HEK293 (cell line): ENCODE measurements around the gene SLC16A4.

Source experiments
- CTCF ChIA-PET: fragments of 350-600 bp; formaldehyde crosslinking; extraction: SDS; loops from one replicate; lab custom pipeline; 2021; ENCODE audit warnings: antibody characterized with exemption; lab: Yijun Ruan, JAX
- POLR2A ChIA-PET: fragments of 300-600 bp; formaldehyde crosslinking; extraction: SDS; loops from one replicate; lab custom pipeline; 2020; ENCODE audit warnings: antibody characterized with exemption, inconsistent platforms; lab: Yijun Ruan, JAX
- H3K27ac ChIP-seq: fragments of 200-500 bp; sonication (Bioruptor generic); 2 replicates; pipeline ENCODE4 v1.5.1; 2014; ENCODE audit warnings: low read depth, low read length, control low read depth, inconsistent platforms; ENCODE audit errors: extremely low read depth
- H3K36me3 ChIP-seq, 2 experiments: fragments of 200-500 bp in 1 of 2; sonication (Bioruptor generic) in 1 of 2; 1 replicate in 1 of 2; 2 replicates in 1 of 2; pipeline ENCODE4 v1.5.1; 2014 to 2017; ENCODE audit warnings: inconsistent platforms in 2 of 2, low read length in 2 of 2; ENCODE audit not compliant: control insufficient read depth in 2 of 2, insufficient read depth in 1 of 2
- H3K4me1 ChIP-seq: fragments of 200-500 bp; sonication (Bioruptor generic); 2 replicates; pipeline ENCODE4 v1.5.1; 2014; ENCODE audit warnings: mild to moderate bottlenecking, low read length, inconsistent platforms; ENCODE audit not compliant: control insufficient read depth, insufficient read depth
- H3K4me3 ChIP-seq: 2 replicates; pipeline ENCODE4 v1.5.1; 2011; ENCODE audit warnings: low read depth, mild to moderate bottlenecking, control low read depth, low read length, moderate library complexity
- H3K9me3 ChIP-seq: fragments of 200-500 bp; sonication (Bioruptor generic); 2 replicates; pipeline ENCODE4 v1.5.1; 2014; ENCODE audit warnings: low read depth, low read length, inconsistent platforms; ENCODE audit not compliant: control insufficient read depth, insufficient read depth
- IKZF3 ChIP-seq: fragments of 450-650 bp; IDR thresholded peaks from 2 replicates; pipeline ENCODE4 v1.5.0; 2018; ENCODE audit warnings: missing biosample characterization, mild to moderate bottlenecking, missing genetic modification characterization, moderate library complexity
- PRDM1 ChIP-seq: fragments of 450-650 bp; formaldehyde crosslinking; IDR thresholded peaks from 2 replicates; pipeline ENCODE4; 2016; ENCODE audit warnings: missing biosample characterization, missing genetic modification characterization
- ZFP3 ChIP-seq: fragments of 450-650 bp; formaldehyde crosslinking; IDR thresholded peaks from 2 replicates; pipeline ENCODE4 v1.5.1; 2016; ENCODE audit warnings: low read depth, missing biosample characterization, missing genetic modification characterization
- ZNF211 ChIP-seq: fragments of 450-650 bp; formaldehyde crosslinking; IDR thresholded peaks from 2 replicates; pipeline ENCODE4 v1.5.1; 2016; ENCODE audit warnings: low read depth, missing biosample characterization, missing genetic modification characterization
- ZNF223 ChIP-seq: fragments of 450-650 bp; formaldehyde crosslinking; IDR thresholded peaks from 2 replicates; pipeline ENCODE4 v1.5.1; 2016; ENCODE audit warnings: missing biosample characterization, missing genetic modification characterization
- ZNF354C ChIP-seq: fragments of 450-650 bp; formaldehyde crosslinking; IDR thresholded peaks from 2 replicates; pipeline ENCODE4 v1.5.1; 2016; ENCODE audit warnings: missing biosample characterization, missing genetic modification characterization, low read depth, borderline replicate concordance
- ZNF404 ChIP-seq: fragments of 450-650 bp; formaldehyde crosslinking; IDR thresholded peaks from 2 replicates; pipeline ENCODE4 v1.5.1; 2017; ENCODE audit warnings: missing biosample characterization, missing genetic modification characterization
- ZNF449 ChIP-seq: fragments of 450-650 bp; formaldehyde crosslinking; IDR thresholded peaks from 2 replicates; pipeline ENCODE4 v1.5.1; 2017; ENCODE audit warnings: missing biosample characterization, mild to moderate bottlenecking, missing genetic modification characterization, moderate library complexity
- ZNF513 ChIP-seq: fragments of 450-650 bp; IDR thresholded peaks from 2 replicates; pipeline ENCODE4 v1.5.1; 2018; ENCODE audit warnings: missing biosample characterization, missing genetic modification characterization
- ZNF544 ChIP-seq: fragments of 450-650 bp; formaldehyde crosslinking; IDR thresholded peaks from 2 replicates; pipeline ENCODE4 v1.5.0; 2017; ENCODE audit warnings: missing biosample characterization, missing genetic modification characterization
- ZNF600 ChIP-seq: fragments of 450-650 bp; formaldehyde crosslinking; IDR thresholded peaks from 2 replicates; pipeline ENCODE4 v1.5.1; 2016; ENCODE audit warnings: missing biosample characterization, missing genetic modification characterization
- ZNF629 ChIP-seq: fragments of 450-650 bp; formaldehyde crosslinking; IDR thresholded peaks from 2 replicates; pipeline ENCODE4 v1.5.1; 2017; ENCODE audit warnings: missing biosample characterization, missing genetic modification characterization
- ZNF747 ChIP-seq: fragments of 450-650 bp; formaldehyde crosslinking; IDR thresholded peaks from 2 replicates; pipeline ENCODE4 v1.5.1; 2016; ENCODE audit warnings: missing biosample characterization, missing genetic modification characterization
- ZSCAN18 ChIP-seq: fragments of 450-650 bp; formaldehyde crosslinking; IDR thresholded peaks from 2 replicates; pipeline ENCODE4 v1.5.1; 2016; ENCODE audit warnings: missing biosample characterization, missing genetic modification characterization
- ZSCAN4 ChIP-seq: fragments of 450-650 bp; formaldehyde crosslinking; IDR thresholded peaks from 2 replicates; pipeline ENCODE4 v1.5.1; 2017; ENCODE audit warnings: missing biosample characterization, missing genetic modification characterization
- ZXDB ChIP-seq: fragments of 450-650 bp; formaldehyde crosslinking; IDR thresholded peaks from 2 replicates; pipeline ENCODE4 v1.5.1; 2016; ENCODE audit warnings: missing biosample characterization, missing genetic modification characterization
- TF ChIP-seq, protein P1 (sequence below): fragments of 450-650 bp; formaldehyde crosslinking; IDR thresholded peaks from 2 replicates; pipeline ENCODE4 v1.5.1; 2016; ENCODE audit warnings: missing biosample characterization, missing genetic modification characterization
- TF ChIP-seq, protein P2 (sequence below): fragments of 450-650 bp; formaldehyde crosslinking; IDR thresholded peaks from 2 replicates; pipeline ENCODE4 v1.5.1; 2016; ENCODE audit warnings: missing biosample characterization, missing genetic modification characterization, borderline replicate concordance
- TF ChIP-seq, protein P3 (sequence below): fragments of 450-650 bp; formaldehyde crosslinking; IDR thresholded peaks from 2 replicates; pipeline ENCODE4 v1.5.1; 2017; ENCODE audit warnings: missing biosample characterization, missing genetic modification characterization

Gene SLC16A4

DNA sequence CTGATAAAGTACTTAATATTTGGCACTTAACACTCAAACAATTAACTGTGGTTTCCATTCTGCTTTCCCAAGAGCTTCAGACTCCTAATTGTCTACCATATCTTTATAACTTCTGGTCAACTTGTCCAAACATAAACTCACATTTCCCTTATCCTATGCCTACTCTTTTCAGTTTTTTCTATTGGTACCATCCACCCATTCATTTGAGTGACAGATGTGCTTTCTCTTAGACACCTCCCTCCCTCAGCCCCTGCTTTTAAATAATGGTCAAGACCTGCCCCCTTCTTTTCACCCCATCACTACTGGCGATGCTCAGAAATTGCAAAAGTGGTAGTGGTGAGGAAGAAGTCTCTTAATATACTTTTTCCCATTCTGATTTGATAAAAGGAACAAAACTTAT is 5.5 kb downstream of the SLC16A4 start:
- Histone ChIP-seq H3K4me3 (no peak overlapping the region), H3K9me3 (no peaks in the 10 kb centered on the region), H3K36me3 (peaks cover 0 to 42% of the 10 kb centered on the region in 2 experiments; a peak in 1 of 3 replicates), H3K4me1 (no peaks in the 10 kb centered on the region), H3K27ac (no peak overlapping the region)
- no peak for TF ChIP-seq ZNF354C
- no peak for TF ChIP-seq ZSCAN4 (tag by site-specific recombination)
- TF ChIP-seq ZNF544 (tag by site-specific recombination) = no peak
- TF ChIP-seq PRDM1 (tag by site-specific recombination) = no peak
- TF ChIP-seq ZNF404 (tag by site-specific recombination) = no peak
- TF ChIP-seq ZNF211 = no peak
- TF ChIP-seq IKZF3 (tag by site-specific recombination) = no peak
- TF ChIP-seq ZNF449 (tag by site-specific recombination) = no peak
- TF ChIP-seq, protein P1, sequence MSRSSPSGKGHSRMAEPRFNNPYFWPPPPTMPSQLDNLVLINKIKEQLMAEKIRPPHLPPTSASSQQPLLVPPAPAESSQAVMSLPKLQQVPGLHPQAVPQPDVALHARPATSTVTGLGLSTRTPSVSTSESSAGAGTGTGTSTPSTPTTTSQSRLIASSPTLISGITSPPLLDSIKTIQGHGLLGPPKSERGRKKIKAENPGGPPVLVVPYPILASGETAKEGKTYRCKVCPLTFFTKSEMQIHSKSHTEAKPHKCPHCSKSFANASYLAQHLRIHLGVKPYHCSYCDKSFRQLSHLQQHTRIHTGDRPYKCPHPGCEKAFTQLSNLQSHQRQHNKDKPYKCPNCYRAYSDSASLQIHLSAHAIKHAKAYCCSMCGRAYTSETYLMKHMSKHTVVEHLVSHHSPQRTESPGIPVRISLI = no peak
- no peak for TF ChIP-seq ZNF223 (tag by site-specific recombination)
- TF ChIP-seq ZFP3 = no peak
- CTCF ChIA-PET = interaction anchor here (0.6 kb wide), 1 partner anchor 14 kb away, joined by 5 read pairs; no protein-coding TSS in a partner anchor
- POLR2A ChIA-PET = no interaction called here

DNA sequence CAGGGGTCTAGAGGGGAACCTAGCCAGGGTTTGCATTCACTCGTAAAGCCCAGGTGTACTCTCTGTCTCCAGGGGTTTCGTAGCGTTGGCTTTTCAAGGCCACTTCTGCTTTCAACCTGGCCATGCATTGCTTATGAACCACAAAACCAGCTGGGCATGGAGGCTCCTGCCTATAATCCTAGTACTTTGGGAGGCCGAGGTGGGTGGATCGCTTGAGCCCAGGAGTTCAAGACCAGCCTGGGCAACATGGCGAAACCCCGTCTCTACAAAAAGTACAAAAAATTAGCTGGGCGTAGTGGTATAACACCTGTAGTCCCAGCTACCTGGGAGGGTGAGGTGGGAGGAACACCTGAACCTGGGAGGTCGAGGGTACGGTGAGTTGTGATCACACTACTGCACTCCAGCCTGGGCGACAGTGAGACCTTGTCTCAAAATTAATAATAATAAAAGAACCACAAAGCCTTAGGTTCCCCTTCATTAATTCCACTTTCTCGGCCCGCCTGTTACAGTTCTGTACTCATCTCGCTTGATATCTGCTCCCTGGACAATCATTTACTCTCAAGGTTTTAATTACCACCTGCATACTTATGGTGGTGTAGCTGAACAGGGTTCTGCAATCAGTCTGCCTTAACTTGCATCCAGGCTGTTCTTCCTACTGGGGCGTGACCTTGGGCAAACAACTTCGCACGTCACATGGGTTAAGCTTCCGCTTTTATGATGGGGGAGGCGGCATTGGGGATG is 6.1 kb downstream of the SLC16A4 start:
- no peak for TF ChIP-seq ZNF513 (tag by site-specific recombination)
- TF ChIP-seq ZNF747 = no peak
- TF ChIP-seq ZNF600 = no peak
- TF ChIP-seq ZNF629 (tag by site-specific recombination) = no peak
- no peak for TF ChIP-seq IKZF3 (tag by site-specific recombination)
- TF ChIP-seq, protein P2, sequence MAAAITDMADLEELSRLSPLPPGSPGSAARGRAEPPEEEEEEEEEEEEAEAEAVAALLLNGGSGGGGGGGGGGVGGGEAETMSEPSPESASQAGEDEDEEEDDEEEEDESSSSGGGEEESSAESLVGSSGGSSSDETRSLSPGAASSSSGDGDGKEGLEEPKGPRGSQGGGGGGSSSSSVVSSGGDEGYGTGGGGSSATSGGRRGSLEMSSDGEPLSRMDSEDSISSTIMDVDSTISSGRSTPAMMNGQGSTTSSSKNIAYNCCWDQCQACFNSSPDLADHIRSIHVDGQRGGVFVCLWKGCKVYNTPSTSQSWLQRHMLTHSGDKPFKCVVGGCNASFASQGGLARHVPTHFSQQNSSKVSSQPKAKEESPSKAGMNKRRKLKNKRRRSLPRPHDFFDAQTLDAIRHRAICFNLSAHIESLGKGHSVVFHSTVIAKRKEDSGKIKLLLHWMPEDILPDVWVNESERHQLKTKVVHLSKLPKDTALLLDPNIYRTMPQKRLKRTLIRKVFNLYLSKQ (tag by site-specific recombination) = no peak
- TF ChIP-seq, protein P3, sequence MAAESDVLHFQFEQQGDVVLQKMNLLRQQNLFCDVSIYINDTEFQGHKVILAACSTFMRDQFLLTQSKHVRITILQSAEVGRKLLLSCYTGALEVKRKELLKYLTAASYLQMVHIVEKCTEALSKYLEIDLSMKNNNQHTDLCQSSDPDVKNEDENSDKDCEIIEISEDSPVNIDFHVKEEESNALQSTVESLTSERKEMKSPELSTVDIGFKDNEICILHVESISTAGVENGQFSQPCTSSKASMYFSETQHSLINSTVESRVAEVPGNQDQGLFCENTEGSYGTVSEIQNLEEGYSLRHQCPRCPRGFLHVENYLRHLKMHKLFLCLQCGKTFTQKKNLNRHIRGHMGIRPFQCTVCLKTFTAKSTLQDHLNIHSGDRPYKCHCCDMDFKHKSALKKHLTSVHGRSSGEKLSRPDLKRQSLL (tag by site-specific recombination) = no peak
- no peak for TF ChIP-seq ZSCAN18 (tag by site-specific recombination)
- no peak for TF ChIP-seq ZXDB
- Histone ChIP-seq H3K27ac (no peak overlapping the region), H3K9me3 (no peaks in the 10 kb centered on the region), H3K4me1 (no peaks in the 10 kb centered on the region), H3K4me3 (no peak overlapping the region), H3K36me3 (peaks cover 0 to 44% of the 10 kb centered on the region in 2 experiments; a peak in 2 of 3 replicates)
- ChIA-PET POLR2A (no interaction called here), CTCF (interaction anchor here (0.6 to 0.9 kb wide), 2 partner anchors 14 to 21 kb away, joined by 5 to 7 read pairs; no protein-coding TSS in a partner anchor)
